H7 (cell line): ENCODE results near the gene CABCOCO1. TPM values are rescaled to one million over a fixed set of nuclear protein-coding genes. Genes with fewer than 3 reads are reported as not detected.
"Not testable (repeated sequence)": the region's sequence is repeated elsewhere in the genome, so short reads cannot be mapped to it uniquely, and the experiment has no call there.

Experiments used
- DNase-seq: peaks from one replicate; pipeline ENCODE4 v3.0.0; 2012
- H3K27me3 ChIP-seq: 2 replicates; pipeline ENCODE4 v1.6.0; 2011; ENCODE audit warnings: mild to moderate bottlenecking, low read length; ENCODE audit not compliant: control insufficient read depth, insufficient read depth
- H3K36me3 ChIP-seq: replicated peaks from 2 replicates; pipeline ENCODE4 v1.5.1; 2011; ENCODE audit warnings: low read length; ENCODE audit not compliant: control insufficient read depth, insufficient read depth
- H3K4me3 ChIP-seq: 2 replicates; pipeline ENCODE4 v1.5.1; 2011; ENCODE audit warnings: low read depth, mild to moderate bottlenecking, control low read depth, low read length, moderate library complexity; ENCODE audit not compliant: insufficient read depth
- total RNA-seq: library from RNA; depleted of rRNA; stranded (reverse); fragments of >200 nt; shearing (Covaris generic); gene quantifications from 2 replicates; pipeline ENCODE4 v1.2.3, GENCODE V29; 2014

CABCOCO1 gene
- total RNA-seq, 1 experiment from 2014 or later = not detected

- no peak for DNase-seq
- Histone ChIP-seq H3K27me3 (no peaks in the 10 kb centered on the region), H3K36me3 (no peaks in the 10 kb centered on the region), H3K4me3 (no peak overlapping the region)
Measured at GRCh38 chr10:61669849-61670248, 7.1 kb downstream of the CABCOCO1 start.

GRCh38 chr10:61673360-61673759 is 10.6 kb downstream of the CABCOCO1 start:
- Histone ChIP-seq H3K27me3 (no peaks in the 10 kb centered on the region), H3K4me3 (no peak overlapping the region), H3K36me3 (no peaks in the 10 kb centered on the region)
- DNase-seq = no peak

DNA sequence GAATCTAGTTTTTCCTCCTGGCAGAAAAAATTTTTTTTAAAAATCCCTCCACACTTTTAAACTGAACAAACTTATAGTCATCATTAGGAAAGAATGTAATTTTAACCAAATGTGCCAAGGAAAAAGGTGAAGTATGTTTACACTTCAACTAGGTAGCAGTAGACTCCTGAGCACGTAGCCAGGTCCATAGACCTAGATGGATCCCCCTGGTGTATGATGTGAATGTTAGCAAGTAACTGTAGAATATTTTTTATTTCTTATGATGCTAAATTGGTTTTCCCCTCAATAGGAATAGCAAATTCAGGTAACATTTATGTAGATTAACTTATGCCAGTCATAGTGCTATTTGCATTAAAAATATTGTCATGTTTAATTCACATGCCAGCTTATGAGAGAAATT is 19.6 kb downstream of the CABCOCO1 start:
- Histone ChIP-seq H3K36me3 (no peaks in the 10 kb centered on the region), H3K4me3 (no peak overlapping the region), H3K27me3 (no peaks in the 10 kb centered on the region)
- no peak for DNase-seq

GRCh38 chr10:61683319-61683718 is 20.6 kb downstream of the CABCOCO1 start:
- H3K4me3 ChIP-seq = no peak overlapping the region
- H3K27me3 ChIP-seq = no peaks in the 10 kb centered on the region
- no peak for DNase-seq
- no peaks in the 10 kb centered on the region for H3K36me3 ChIP-seq

GRCh38 chr10:61684894-61685507 is 22.3 kb downstream of the CABCOCO1 start:
- Histone ChIP-seq H3K4me3 (no peak overlapping the region), H3K36me3 (no peaks in the 10 kb centered on the region), H3K27me3 (no peaks in the 10 kb centered on the region)
- DNase-seq = no peak

- no peak for DNase-seq
- Histone ChIP-seq H3K27me3 (no peaks in the 10 kb centered on the region), H3K36me3 (no peaks in the 10 kb centered on the region), H3K4me3 (no peak overlapping the region)
Measured at GRCh38 chr10:61688551-61689308, 26.0 kb downstream of the CABCOCO1 start.

GRCh38 chr10:61691667-61692066 is 28.9 kb downstream of the CABCOCO1 start:
- H3K27me3 ChIP-seq, H3K36me3 ChIP-seq, DNase-seq, H3K4me3 ChIP-seq: not testable (repeated sequence)

DNA sequence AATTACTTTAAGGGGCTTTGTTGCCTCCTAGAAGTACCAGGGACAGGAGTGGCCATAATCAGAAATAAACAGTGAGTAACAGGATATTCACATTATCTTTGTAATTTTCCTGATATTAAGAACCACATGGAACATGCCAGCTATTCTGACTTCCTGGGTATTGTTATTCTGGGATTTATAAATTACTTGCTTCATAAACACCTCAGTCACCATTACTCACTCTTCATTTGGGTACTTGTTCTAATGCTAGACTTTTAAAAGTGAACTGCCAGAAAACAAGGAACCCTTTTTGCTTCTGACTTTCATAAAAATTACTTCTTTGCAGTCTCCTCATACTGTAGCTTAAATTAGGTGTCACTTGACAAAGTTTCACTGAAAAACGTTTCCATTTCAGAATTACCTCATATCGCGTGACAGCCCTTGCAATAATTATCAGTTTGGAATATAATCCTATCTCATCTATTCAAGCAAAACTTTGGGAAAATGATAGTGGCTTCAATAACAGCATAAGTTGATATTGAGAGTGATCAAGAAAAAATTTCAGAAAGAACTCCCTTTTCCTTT is 29.8 kb downstream of the CABCOCO1 start:
- Histone ChIP-seq H3K27me3 (no peaks in the 10 kb centered on the region), H3K36me3 (no peaks in the 10 kb centered on the region), H3K4me3 (no peak overlapping the region)
- no peak for DNase-seq

DNA sequence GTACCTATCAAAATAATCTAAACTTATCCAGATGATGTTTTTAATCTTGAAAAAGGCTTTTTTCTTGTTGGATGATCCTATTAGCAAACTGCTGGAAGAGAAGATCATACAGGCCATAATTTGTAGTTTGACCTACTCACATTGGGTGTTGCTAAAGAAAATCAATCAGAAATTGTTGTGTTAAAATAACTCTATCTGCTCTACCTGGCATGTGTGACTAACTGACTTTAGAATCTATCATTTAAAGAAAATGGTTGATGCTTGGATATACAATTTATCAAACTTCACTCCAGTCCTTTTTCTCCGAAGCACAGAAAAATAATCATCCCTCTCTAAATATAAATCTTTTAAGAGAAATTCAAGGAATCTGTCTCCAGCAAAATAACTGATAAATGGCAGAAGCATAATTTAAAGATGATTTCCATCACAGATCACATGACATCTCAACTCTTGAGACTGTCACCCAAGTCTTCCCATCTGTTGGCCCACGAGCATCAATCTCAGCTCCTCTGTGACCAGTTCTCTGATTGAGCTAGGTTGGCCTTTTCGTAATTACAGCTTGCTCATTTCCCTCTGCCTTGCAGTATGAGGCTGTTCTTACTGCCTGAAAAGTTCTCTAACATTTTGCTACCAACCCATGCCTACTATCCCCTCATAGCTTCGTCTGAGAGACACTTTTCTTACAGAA is 36.4 kb downstream of the CABCOCO1 start:
- no peak overlapping the region for H3K4me3 ChIP-seq
- no peaks in the 10 kb centered on the region for H3K27me3 ChIP-seq
- no peak for DNase-seq
- no peaks in the 10 kb centered on the region for H3K36me3 ChIP-seq

GRCh38 chr10:61701055-61701705 is 38.5 kb downstream of the CABCOCO1 start:
- DNase-seq = no peak
- no peaks in the 10 kb centered on the region for H3K27me3 ChIP-seq
- H3K4me3 ChIP-seq = no peak overlapping the region
- no peaks in the 10 kb centered on the region for H3K36me3 ChIP-seq

GRCh38 chr10:61701706-61702105 is 39.0 kb downstream of the CABCOCO1 start:
- Histone ChIP-seq H3K36me3 (no peaks in the 10 kb centered on the region), H3K27me3 (no peaks in the 10 kb centered on the region), H3K4me3 (no peak overlapping the region)
- DNase-seq = no peak

DNA sequence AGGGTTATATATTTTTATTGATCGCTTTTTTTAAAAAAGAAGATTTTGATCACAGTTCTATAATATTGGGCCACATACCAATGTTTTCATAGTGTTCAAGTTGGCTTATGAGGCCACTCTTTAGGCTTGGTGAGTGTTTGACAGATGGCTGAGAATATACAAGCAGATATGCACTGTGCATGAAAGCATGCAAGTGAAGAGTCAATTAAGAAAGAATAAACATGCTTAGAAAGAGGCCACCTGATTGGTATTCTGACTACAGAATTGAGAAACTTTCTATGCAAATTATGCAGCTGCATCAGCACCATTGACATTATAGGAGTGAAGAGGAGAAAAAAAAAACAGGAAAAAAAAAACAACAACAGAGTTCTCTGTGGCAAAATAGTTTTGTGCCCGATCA is 39.9 kb downstream of the CABCOCO1 start:
- Histone ChIP-seq H3K4me3 (no peak overlapping the region), H3K27me3 (no peaks in the 10 kb centered on the region), H3K36me3 (no peaks in the 10 kb centered on the region)
- no peak for DNase-seq

GRCh38 chr10:61705022-61705613 is 42.4 kb downstream of the CABCOCO1 start:
- Histone ChIP-seq H3K27me3 (no peaks in the 10 kb centered on the region), H3K36me3 (no peaks in the 10 kb centered on the region)
- no peak for DNase-seq

GRCh38 chr10:61708846-61709245 is 46.1 kb downstream of the CABCOCO1 start:
- Histone ChIP-seq H3K36me3 (no peaks in the 10 kb centered on the region), H3K27me3 (no peaks in the 10 kb centered on the region), H3K4me3 (no peak overlapping the region)
- no peak for DNase-seq

More at GRCh38 chr10:61705022-61705613, 42.4 kb downstream of the CABCOCO1 start:
- no peak overlapping the region for H3K4me3 ChIP-seq
